Measurements from ENCODE around the gene PGAP6. TPM values are rescaled to one million over a fixed set of nuclear protein-coding genes. Genes with fewer than 3 reads are reported as not detected.

PGAP6 gene
- total RNA-seq, 1 donor from 2014 or later, result 55.8 TPM

DNA sequence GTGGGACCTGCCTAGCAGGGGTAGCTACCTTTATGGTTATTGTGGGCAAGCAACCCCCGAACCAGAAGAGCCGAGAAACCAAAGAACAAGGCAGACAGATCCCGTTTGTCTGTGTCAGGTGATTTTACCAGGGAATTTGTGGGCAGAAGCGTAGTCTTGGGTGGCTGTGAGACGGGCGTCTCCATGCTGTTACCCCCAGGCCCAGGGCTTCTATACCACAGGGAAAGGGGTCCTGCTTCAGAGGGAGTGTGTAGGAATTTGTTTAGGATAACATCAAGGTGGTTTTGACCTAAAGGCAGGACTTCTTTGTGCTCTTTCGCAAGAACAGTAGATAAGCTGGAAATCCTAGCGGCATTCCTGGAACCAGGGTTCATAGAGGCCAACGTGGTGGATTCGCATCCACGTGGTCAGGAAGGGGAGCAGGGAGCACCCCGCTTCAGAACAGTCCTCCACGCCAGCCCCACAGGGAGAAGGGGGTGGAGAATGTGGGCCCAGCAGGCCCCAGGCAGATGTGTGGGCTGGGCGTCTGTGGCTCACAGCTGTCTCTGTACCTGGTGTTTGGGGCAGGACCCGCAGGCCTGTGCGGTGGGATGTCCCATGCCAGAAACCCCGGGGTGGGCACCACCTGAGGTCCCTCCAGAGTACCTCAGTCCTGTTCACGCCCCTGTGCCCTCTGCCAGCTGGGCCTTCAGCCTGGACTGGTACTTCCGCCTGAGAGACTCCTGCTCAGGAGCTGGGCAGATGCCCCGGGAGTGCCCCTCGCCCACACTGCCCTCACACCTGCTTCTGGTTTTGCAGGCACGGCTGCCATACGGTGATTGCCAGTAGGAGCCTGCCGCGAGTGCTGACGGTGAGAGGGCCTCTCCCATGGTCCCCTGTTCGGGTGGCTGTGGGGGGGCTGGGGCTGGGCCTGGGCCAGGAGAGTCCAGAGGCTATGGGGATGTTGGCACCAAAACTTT lies 24.0 kb upstream of the PGAP6 start:
- no peaks in the 10 kb centered on the region for H3K9me3 ChIP-seq
- peaks cover 3% of the 10 kb centered on the region for H3K4me1 ChIP-seq
- TF ChIP-seq, protein P1, sequence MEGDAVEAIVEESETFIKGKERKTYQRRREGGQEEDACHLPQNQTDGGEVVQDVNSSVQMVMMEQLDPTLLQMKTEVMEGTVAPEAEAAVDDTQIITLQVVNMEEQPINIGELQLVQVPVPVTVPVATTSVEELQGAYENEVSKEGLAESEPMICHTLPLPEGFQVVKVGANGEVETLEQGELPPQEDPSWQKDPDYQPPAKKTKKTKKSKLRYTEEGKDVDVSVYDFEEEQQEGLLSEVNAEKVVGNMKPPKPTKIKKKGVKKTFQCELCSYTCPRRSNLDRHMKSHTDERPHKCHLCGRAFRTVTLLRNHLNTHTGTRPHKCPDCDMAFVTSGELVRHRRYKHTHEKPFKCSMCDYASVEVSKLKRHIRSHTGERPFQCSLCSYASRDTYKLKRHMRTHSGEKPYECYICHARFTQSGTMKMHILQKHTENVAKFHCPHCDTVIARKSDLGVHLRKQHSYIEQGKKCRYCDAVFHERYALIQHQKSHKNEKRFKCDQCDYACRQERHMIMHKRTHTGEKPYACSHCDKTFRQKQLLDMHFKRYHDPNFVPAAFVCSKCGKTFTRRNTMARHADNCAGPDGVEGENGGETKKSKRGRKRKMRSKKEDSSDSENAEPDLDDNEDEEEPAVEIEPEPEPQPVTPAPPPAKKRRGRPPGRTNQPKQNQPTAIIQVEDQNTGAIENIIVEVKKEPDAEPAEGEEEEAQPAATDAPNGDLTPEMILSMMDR (IDR thresholded peaks at IDR 0.05), result no peak
- DNase-seq (no peak), ATAC-seq (no peak)
- no peaks in the 10 kb centered on the region for H3K27me3 ChIP-seq (ENCODE audit: low read depth)
- intact Hi-C loops (cut with DNase I), result no loop called here
- H3K36me3 ChIP-seq, result peaks cover 7% of the 10 kb centered on the region
- no peak overlapping the region for H3K4me3 ChIP-seq
- no peak overlapping the region for H3K27ac ChIP-seq

DNA sequence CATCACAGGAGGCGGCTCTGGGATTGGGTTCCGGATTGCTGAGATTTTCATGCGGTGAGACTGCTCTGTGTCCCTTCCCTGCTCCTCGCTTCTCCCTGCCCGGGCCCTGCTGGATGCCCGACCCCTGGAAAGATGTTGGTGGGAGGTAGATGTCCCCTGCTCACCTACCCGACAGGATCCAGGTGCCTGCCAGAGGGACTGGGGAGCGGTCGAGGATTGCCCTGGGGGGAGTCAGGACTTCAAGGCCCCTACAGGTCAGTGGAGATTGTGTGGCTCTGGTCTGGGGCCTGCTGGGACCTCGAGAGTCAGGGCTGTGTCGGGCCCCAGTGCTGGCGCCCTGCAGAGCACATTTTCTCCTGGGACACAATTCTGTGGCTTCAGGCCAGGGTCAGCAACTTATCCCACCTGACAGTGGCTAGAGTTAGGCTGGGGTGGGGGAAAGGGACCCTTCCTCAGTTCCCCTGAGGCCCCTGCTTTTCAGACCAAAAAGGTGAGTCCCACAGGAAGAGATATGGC lies 23.3 kb upstream of the PGAP6 start:
- TF ChIP-seq, protein P1 (IDR thresholded peaks at IDR 0.05), result no peak
- Histone ChIP-seq H3K27me3 (ENCODE audit: low read depth) (no peaks in the 10 kb centered on the region), H3K4me3 (no peak overlapping the region), H3K4me1 (peaks cover 8% of the 10 kb centered on the region), H3K36me3 (peaks cover 7% of the 10 kb centered on the region), H3K9me3 (no peaks in the 10 kb centered on the region), H3K27ac (no peak overlapping the region)
- DNase-seq, result no peak
- ATAC-seq, result no peak
- intact Hi-C loops (cut with DNase I), result no loop called here

DNA sequence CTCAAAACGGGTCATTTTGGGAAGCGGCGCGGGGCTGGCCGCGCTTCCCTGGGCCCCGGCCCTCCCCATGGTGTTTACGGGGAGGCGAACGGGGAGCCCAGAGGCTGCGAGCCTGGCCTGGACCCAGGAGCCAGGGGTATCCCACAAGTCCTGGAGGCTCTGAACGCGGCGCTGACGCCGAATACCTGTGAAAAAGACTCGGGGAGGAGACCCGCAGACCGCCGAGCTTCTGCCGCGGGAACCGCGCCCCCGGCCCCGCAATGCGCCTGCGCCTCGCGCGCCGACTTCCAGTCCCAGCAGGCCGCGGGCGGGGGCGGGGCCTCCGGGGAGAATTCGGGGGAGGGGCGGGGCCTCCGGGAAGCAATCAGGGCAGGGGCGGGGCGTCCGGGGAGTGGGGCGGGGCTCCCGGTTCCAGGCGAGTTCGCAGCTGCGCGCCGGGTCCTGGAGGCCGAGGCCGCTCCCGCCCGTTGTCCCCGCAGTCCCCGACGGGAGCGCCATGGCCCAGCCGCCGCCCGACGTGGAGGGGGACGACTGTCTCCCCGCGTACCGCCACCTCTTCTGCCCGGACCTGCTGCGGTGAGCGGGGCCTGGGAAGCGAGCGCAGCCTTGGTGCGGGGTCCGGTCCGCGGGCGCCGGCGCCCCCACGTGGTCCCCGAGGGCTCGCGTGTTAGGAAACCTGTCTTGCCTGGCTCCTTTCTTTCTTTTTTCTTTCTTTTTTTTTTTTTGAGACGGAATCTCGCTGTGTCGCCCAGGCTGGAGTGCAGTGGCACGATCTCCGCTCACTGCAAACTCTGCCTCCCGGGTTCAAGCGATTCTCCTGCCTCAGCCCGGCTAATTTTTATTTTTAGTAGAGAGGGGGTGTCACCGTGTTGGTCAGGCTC lies 19.9 kb upstream of the PGAP6 start, which contains the start of gene DECR2:
Gene DECR2, plus strand, starts transcription at position 418 of the 881 bp plus-strand sequence. Its CDS starts 79 bp downstream, at position 497.
- H3K9me3 ChIP-seq, result no peaks in the 10 kb centered on the region
- peak; percentile 97 for DNase-seq
- H3K36me3 ChIP-seq, result peaks cover 4% of the 10 kb centered on the region
- intact Hi-C loops (cut with DNase I), result no loop called here
- peaks cover 15% of the 10 kb centered on the region for H3K4me1 ChIP-seq
- ATAC-seq, result peak; percentile 96
- peak within 1 kb of the TSS; percentile 97 for H3K4me3 ChIP-seq
- TF ChIP-seq, protein P1 (IDR thresholded peaks at IDR 0.05), result peak; percentile 60
- H3K27me3 ChIP-seq (ENCODE audit: low read depth), result no peaks in the 10 kb centered on the region
- H3K27ac ChIP-seq, result peak within 1 kb of the TSS; percentile 90

DNA sequence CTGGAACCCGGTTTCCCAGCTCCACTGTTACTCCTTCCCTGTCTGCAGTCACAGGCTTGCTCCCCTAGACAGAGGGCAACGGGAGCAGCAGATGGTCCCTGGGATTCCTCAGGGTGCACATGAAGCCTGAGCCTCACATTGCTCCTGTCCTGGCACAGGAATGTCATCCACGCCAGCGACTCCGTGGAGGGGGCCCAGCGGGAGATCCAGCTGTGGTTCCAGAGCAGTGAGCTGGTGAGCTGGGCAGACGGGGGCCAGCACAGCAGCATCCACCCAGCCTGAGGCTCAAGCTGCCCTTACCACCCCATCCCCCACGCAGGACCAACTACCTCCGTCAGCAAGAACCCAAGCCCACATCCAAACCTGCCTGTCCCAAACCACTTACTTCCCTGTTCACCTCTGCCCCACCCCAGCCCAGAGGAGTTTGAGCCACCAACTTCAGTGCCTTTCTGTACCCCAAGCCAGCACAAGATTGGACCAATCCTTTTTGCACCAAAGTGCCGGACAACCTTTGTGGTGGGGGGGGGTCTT lies 18.3 kb upstream of the PGAP6 start:
- Histone ChIP-seq H3K36me3 (peaks cover 4% of the 10 kb centered on the region), H3K27me3 (ENCODE audit: low read depth) (no peaks in the 10 kb centered on the region), H3K27ac (peak overlapping the region; percentile 90), H3K4me3 (peak overlapping the region; percentile 97), H3K4me1 (peaks cover 22% of the 10 kb centered on the region), H3K9me3 (no peaks in the 10 kb centered on the region)
- no peak for ATAC-seq
- intact Hi-C loops (cut with DNase I), result no loop called here
- DNase-seq, result no peak
- TF ChIP-seq, protein P1 (IDR thresholded peaks at IDR 0.05), result no peak

Data from lower lobe of right lung (tissue), 2 donors.